Upper lobe of left lung (tissue), 4 donors: ENCODE data around the gene DOK1.

Experiments
- CTCF ChIP-seq, 6 experiments: fragments of 450-650 bp in 4 of 6; fragments of 200-600 bp in 2 of 6; sonication (generic) in 2 of 6; IDR thresholded peaks; one replicate each; pipeline ENCODE4 v1.5.1; 2016 to 2019; ENCODE audit warnings: antibody characterized with exemption in 6 of 6
- POLR2A ChIP-seq, 4 donors: fragments of 450-650 bp; IDR thresholded peaks; one replicate each; pipeline ENCODE4 v1.5.1; 2016 to 2017; ENCODE audit warnings: antibody characterized with exemption in 4 of 4, mild to moderate bottlenecking in 2 of 4
- POLR2AphosphoS5 ChIP-seq, 2 donors: sonication (generic); formaldehyde crosslinking; IDR thresholded peaks; one replicate each; pipeline ENCODE4 v1.5.1; 2017; ENCODE audit warnings: antibody characterized with exemption in 2 of 2

GRCh38 chr2:74507926-74508520, 46.5 kb upstream of the DOK1 start:
- TF ChIP-seq CTCF (IDR thresholded peaks at IDR 0.05) (no peak), POLR2AphosphoS5 (IDR thresholded peaks at IDR 0.05) (no peak), POLR2A (IDR thresholded peaks at IDR 0.05) (no peak)
